ENCODE measurements around the gene FAM234A. TPM values are rescaled to one million over a fixed set of nuclear protein-coding genes. Genes with fewer than 3 reads are reported as not detected.

The FAM234A gene
- total RNA-seq, 1 donor from 2014 or later, result 23.5 TPM

- Histone ChIP-seq H3K27ac (ENCODE audit: low read depth, low read length) (no peak overlapping the region), H3K4me1 (ENCODE audit: control insufficient read depth in 3 of 3, insufficient read depth in 3 of 3, low read length in 3 of 3) (peaks cover 0 to 3% (median 0%) of the 10 kb centered on the region in 3 donors), H3K9ac (ENCODE audit: low read depth in 1 of 3, low read length in 3 of 3) (no peak overlapping the region), H3K36me3 (ENCODE audit: control insufficient read depth in 3 of 3, insufficient read depth in 3 of 3, low read length in 3 of 3) (peaks cover 24 to 26% (median 24%) of the 10 kb centered on the region in 3 donors), H3K4me3 (ENCODE audit: low read length in 3 of 3) (no peak overlapping the region), H3K9me3 (ENCODE audit: control insufficient read depth in 3 of 3, low read length in 3 of 3) (no peaks in the 10 kb centered on the region), H3K27me3 (ENCODE audit: control insufficient read depth in 3 of 3, insufficient read depth in 3 of 3, low read length in 3 of 3) (no peaks in the 10 kb centered on the region)
Observed at GRCh38 chr16:307691-308312, 73.2 kb downstream of the FAM234A start.

GRCh38 chr16:309476-309875 is 74.9 kb downstream of the FAM234A start:
- Histone ChIP-seq H3K27ac (ENCODE audit: low read depth, low read length) (no peak overlapping the region), H3K4me3 (ENCODE audit: low read length in 3 of 3) (no peak overlapping the region), H3K27me3 (ENCODE audit: control insufficient read depth in 3 of 3, insufficient read depth in 3 of 3, low read length in 3 of 3) (no peaks in the 10 kb centered on the region), H3K9me3 (ENCODE audit: control insufficient read depth in 3 of 3, low read length in 3 of 3) (no peaks in the 10 kb centered on the region), H3K4me1 (ENCODE audit: control insufficient read depth in 3 of 3, insufficient read depth in 3 of 3, low read length in 3 of 3) (peaks cover 0 to 3% (median 0%) of the 10 kb centered on the region in 3 donors), H3K9ac (ENCODE audit: low read depth in 1 of 3, low read length in 3 of 3) (no peak overlapping the region), H3K36me3 (ENCODE audit: control insufficient read depth in 3 of 3, insufficient read depth in 3 of 3, low read length in 3 of 3) (peaks cover 29 to 34% (median 33%) of the 10 kb centered on the region in 3 donors)

GRCh38 chr16:311725-312124 is 77.1 kb downstream of the FAM234A start:
- Histone ChIP-seq H3K9me3 (ENCODE audit: control insufficient read depth in 3 of 3, low read length in 3 of 3) (no peaks in the 10 kb centered on the region), H3K9ac (ENCODE audit: low read depth in 1 of 3, low read length in 3 of 3) (no peak overlapping the region), H3K36me3 (ENCODE audit: control insufficient read depth in 3 of 3, insufficient read depth in 3 of 3, low read length in 3 of 3) (peaks cover 26 to 34% (median 30%) of the 10 kb centered on the region in 3 donors), H3K4me3 (ENCODE audit: low read length in 3 of 3) (no peak overlapping the region), H3K4me1 (ENCODE audit: control insufficient read depth in 3 of 3, insufficient read depth in 3 of 3, low read length in 3 of 3) (no peaks in the 10 kb centered on the region), H3K27ac (ENCODE audit: low read depth, low read length) (no peak overlapping the region), H3K27me3 (ENCODE audit: control insufficient read depth in 3 of 3, insufficient read depth in 3 of 3, low read length in 3 of 3) (no peaks in the 10 kb centered on the region)

DNA sequence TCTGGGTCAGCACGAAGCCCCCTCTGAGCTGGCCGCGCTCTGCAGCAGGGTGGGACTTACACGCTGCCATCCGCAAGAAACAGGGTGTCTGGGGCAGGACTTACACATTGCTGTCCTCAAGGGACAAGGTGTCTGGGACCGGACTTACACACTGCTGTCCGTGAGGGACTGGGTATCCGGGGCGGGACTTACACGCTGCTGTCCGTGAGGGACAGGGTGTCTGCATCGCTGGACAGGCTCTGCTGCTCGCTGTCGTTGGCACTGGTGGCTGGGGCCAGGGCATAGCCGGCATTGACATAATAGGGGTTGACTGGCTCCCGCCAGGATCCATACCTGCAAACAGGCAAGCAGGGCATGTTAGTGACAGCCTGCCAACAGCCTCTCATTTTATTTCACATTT is 79.7 kb downstream of the FAM234A start:
- Histone ChIP-seq H3K27me3 (ENCODE audit: control insufficient read depth in 3 of 3, insufficient read depth in 3 of 3, low read length in 3 of 3) (no peaks in the 10 kb centered on the region), H3K4me1 (ENCODE audit: control insufficient read depth in 3 of 3, insufficient read depth in 3 of 3, low read length in 3 of 3) (no peaks in the 10 kb centered on the region), H3K4me3 (ENCODE audit: low read length in 3 of 3) (no peak overlapping the region), H3K27ac (ENCODE audit: low read depth, low read length) (no peak overlapping the region), H3K36me3 (ENCODE audit: control insufficient read depth in 3 of 3, insufficient read depth in 3 of 3, low read length in 3 of 3) (peaks cover 18 to 35% (median 31%) of the 10 kb centered on the region in 3 donors), H3K9me3 (ENCODE audit: control insufficient read depth in 3 of 3, low read length in 3 of 3) (no peaks in the 10 kb centered on the region), H3K9ac (ENCODE audit: low read depth in 1 of 3, low read length in 3 of 3) (no peak overlapping the region)

DNA sequence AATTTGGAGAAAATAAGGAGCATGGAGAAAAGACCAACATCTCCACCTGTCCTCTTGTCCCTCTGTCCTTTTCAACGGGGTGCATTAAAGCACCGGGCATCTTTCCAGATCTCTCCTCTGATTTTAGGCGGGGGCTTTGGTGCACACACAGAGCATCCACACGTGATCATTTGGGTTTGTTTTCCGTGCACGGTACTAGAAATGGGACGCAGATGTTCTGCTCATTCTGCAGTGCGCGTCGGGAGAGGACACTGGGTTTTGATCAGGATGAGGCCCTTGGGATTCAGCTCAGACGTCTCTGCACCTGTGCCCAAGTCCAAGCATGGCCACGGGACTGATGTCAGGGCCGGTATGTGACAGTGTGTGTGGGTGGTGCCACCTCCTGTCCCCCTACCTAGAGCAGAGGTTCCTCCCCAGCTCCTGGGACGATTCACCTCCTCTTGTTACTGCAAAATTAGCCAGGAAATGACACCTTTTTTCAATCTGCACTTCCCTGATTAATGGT is 80.2 kb downstream of the FAM234A start:
- Histone ChIP-seq H3K4me3 (ENCODE audit: low read length in 3 of 3) (no peak overlapping the region), H3K9me3 (ENCODE audit: control insufficient read depth in 3 of 3, low read length in 3 of 3) (no peaks in the 10 kb centered on the region), H3K4me1 (ENCODE audit: control insufficient read depth in 3 of 3, insufficient read depth in 3 of 3, low read length in 3 of 3) (no peaks in the 10 kb centered on the region), H3K27ac (ENCODE audit: low read depth, low read length) (no peak overlapping the region), H3K9ac (ENCODE audit: low read depth in 1 of 3, low read length in 3 of 3) (no peak overlapping the region), H3K36me3 (ENCODE audit: control insufficient read depth in 3 of 3, insufficient read depth in 3 of 3, low read length in 3 of 3) (peaks cover 13 to 31% (median 28%) of the 10 kb centered on the region in 3 donors), H3K27me3 (ENCODE audit: control insufficient read depth in 3 of 3, insufficient read depth in 3 of 3, low read length in 3 of 3) (no peaks in the 10 kb centered on the region)

Other genes with a start within 250 kb of the FAM234A start
- 4.2 TPM for gene POLR3K, start 181.2 kb upstream of the FAM234A start, total RNA-seq
- 16.2 TPM for gene SNRNP25, start 181.0 kb upstream of the FAM234A start, total RNA-seq
- 19.8 TPM for gene RHBDF1, start 162.2 kb upstream of the FAM234A start, total RNA-seq
- 72.0 TPM for gene MPG, start 156.6 kb upstream of the FAM234A start, total RNA-seq
- gene NPRL3, start 96.1 kb upstream of the FAM234A start, total RNA-seq, result 12.5 TPM
- 1.0 TPM for gene HBZ, start 82.2 kb upstream of the FAM234A start, total RNA-seq
- gene HBM, start 68.8 kb upstream of the FAM234A start, total RNA-seq, result 151 TPM
- 5,761 TPM for gene HBA2, start 61.9 kb upstream of the FAM234A start, total RNA-seq
- gene HBA1, start 58.1 kb upstream of the FAM234A start, total RNA-seq, result 2,922 TPM
- gene HBQ1, start 54.4 kb upstream of the FAM234A start, total RNA-seq, result 14.1 TPM
- 38.1 TPM for gene LUC7L, start 5.4 kb upstream of the FAM234A start, total RNA-seq
- 0.52 TPM for gene RGS11, start 41.1 kb downstream of the FAM234A start, total RNA-seq
- gene ARHGDIG, start 45.8 kb downstream of the FAM234A start, total RNA-seq, result 1.0 TPM
- under 0.01 TPM for gene PDIA2, start 48.3 kb downstream of the FAM234A start, total RNA-seq
- gene AXIN1, start 117.9 kb downstream of the FAM234A start, total RNA-seq, result 8.9 TPM
- 43.3 TPM for gene MRPL28, start 135.7 kb downstream of the FAM234A start, total RNA-seq
- 11.0 TPM for gene PGAP6, start 147.2 kb downstream of the FAM234A start, total RNA-seq
- gene NME4, start 162.4 kb downstream of the FAM234A start, total RNA-seq, result 21.4 TPM
- 2.6 TPM for gene DECR2, start 167.1 kb downstream of the FAM234A start, total RNA-seq
- 5.2 TPM for gene RAB11FIP3, start 190.8 kb downstream of the FAM234A start, total RNA-seq